CMK (cell line): ENCODE measurements around the gene DNMT3A.
"Not testable (repeated sequence)": the region's sequence is repeated elsewhere in the genome, so short reads cannot be mapped to it uniquely, and the experiment has no call there.

Experiments
- DNase-seq: peaks from one replicate; pipeline ENCODE4 v3.0.0-alpha.2; 2010; ENCODE audit warnings: low read depth

The DNMT3A gene

GRCh38 chr2:25283921-25284320, 57.8 kb downstream of the DNMT3A start:
- DNase-seq: no peak

GRCh38 chr2:25281941-25282340, 59.8 kb downstream of the DNMT3A start:
- DNase-seq: no peak

GRCh38 chr2:25281522-25281921, 60.2 kb downstream of the DNMT3A start:
- DNase-seq: no peak

GRCh38 chr2:25280051-25280687, 61.6 kb downstream of the DNMT3A start:
- no peak for DNase-seq

DNA sequence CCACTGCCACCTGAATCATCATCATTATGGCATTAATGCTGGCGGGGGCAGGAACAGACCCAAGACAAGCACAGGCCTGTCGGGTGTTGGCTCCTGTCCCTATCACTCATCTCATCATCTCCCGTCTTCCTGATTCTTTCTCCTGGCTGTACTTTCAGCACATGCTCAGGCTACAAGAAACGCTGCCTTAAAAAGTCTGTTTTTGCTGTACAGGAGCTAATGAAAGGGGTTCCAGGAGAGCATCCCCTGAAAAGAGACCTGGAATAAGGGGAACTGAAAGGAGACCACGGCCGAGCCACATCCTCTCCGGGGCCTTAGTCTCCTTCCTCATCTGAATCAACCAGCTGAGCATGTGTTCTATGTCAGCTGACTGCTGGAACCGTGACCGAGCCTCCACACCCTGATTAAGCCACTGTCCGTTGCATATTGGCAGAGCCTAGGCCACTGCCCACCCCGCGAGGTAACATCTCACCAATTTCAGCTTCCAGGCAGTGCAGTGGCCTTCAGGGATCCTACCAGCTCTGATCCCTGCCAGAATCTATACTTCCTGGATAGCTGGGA, 62.6 kb downstream of the DNMT3A start:
- peak; percentile 54 for DNase-seq

DNA sequence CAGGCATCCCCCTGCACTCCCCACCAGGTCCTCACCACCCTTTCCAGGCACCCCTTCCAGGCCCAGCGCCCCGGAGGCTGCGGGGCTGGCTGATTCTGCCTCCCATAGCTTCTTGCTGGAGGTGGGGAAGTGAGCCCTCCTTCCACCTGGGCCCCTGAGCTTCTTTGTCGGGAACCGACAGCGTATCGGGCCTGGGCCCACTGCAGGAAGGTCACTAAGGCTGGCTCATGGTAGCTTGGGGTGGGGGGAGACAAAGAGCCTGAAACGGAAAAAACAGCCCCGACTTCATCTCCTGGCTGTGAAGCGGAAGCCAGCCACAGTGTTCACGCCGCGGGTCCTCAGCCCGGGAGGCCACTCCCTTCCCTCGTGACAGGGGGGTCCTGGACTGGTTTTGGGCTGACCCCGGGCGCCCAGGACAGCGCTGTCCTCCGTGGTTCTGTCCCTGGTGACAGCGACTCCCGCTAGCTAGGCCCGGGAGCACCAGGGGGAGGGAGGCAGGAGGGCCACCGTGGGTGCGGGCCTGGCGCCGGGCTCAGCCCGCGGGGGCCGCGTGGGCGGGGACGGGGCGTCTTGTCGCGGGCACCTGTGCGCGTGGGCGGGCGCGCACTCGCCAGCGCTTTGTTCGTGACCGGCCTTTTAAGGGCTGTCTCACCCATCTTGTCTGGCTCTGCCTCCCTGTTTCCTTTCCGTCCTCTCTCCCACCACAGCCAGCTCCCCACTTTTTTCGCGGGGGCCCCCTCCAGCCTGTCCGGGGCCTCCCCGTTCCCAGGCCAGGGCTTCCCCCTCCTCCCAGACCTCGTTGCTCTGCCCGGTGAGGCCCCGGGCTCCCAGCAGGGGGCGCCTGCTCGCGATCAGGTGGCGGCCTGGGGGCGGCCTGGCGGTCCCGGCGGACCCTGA, 64.9 kb downstream of the DNMT3A start:
- no peak for DNase-seq

GRCh38 chr2:25275575-25275965, 66.2 kb downstream of the DNMT3A start:
- DNase-seq: no peak

GRCh38 chr2:25274868-25275574, 66.7 kb downstream of the DNMT3A start:
- peak; percentile 72 for DNase-seq

DNA sequence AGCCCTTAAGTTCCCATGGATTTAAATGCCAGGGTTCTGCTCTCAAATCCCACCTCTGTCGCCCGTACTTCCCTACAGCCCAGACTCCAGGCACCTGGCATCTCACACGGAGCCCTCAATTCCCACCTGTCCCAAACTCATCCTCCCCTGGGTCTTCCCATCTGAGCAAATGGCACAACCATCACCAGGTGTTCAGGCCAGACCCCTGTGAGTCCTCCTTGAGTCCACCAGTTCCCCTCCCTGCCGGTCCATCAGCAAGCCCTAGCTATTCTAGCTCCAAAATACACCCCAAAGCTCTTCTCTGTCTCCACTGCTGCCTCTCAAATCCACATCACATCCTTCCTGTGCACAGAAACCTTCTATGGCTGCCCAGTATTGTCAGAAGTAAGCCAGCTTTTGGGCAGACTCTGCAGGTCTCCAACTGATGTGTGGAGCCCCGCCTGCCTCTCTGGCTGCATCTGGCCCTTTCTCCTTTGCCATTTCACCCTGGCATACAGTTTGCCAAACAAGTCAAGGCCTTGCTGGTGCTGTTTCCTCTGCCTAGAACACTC, 67.7 kb downstream of the DNMT3A start:
- no peak for DNase-seq

DNA sequence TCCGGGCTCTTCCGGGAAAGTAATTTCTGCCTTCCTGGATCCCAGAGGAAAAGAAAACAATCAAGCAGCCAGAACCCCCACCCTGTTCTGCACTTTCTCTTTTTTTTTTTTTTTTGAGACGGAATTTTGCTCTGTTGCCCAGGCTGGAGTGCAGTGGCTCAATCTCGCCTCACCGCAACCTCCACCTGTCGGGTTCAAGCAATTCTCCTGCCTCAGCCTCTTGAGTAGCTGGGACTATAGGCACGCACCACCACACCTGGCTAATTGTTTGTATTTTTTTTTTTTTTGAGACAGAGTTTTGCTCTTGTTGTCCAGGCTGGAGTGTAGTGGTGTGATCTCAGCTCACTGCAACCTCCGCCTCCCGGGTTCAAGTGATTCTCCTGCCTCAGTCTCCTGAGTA, 69.0 kb downstream of the DNMT3A start:
- DNase-seq: not testable (repeated sequence)

DNA sequence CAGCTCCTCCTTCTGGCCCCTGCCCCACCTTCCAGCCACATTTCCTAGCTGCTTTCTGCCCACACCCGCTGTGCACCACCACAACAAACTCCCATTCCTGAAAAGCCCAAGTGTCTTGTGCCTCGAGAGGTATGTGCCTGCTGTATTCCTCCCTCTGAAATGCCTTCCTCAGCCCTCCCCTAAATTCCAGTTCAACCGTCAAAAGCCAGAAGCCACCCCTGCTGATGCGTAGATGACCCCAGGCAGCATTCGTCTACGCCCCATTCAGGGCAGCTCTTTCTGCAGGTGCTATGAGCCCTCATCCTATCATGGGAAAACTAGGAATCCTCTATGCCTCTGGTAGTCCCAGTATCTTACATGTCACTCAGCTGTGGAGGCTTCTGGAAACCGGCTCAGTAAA, 71.7 kb downstream of the DNMT3A start:
- DNase-seq: no peak

DNA sequence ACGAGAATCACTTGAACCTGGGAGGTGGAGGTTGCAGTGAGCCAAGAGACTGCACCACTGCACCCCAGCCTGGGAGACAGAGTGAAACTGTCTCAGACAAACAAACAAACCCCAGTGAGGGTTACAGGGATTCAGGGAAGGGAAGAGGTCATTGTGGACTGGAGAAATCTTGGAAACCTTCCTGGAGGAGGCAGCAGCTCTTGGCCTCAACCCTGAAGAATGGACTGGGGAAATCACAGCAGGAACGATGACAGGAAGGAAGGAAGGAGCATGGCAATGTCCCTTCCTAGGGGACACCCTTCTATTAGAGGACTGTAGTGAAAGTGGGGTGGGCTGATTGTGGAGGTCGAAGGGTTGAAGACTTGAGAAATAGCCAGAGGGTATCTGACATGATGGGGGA, 72.5 kb downstream of the DNMT3A start:
- no peak for DNase-seq

GRCh38 chr2:25268139-25268538, 73.6 kb downstream of the DNMT3A start:
- no peak for DNase-seq

GRCh38 chr2:25266399-25266798, 75.3 kb downstream of the DNMT3A start:
- DNase-seq: no peak

- no peak for DNase-seq
Observed at GRCh38 chr2:25265802-25266201, 75.9 kb downstream of the DNMT3A start.

- no peak for DNase-seq
Observed at GRCh38 chr2:25265001-25265400, 76.7 kb downstream of the DNMT3A start.

GRCh38 chr2:25262288-25262687, 79.4 kb downstream of the DNMT3A start:
- no peak for DNase-seq

DNA sequence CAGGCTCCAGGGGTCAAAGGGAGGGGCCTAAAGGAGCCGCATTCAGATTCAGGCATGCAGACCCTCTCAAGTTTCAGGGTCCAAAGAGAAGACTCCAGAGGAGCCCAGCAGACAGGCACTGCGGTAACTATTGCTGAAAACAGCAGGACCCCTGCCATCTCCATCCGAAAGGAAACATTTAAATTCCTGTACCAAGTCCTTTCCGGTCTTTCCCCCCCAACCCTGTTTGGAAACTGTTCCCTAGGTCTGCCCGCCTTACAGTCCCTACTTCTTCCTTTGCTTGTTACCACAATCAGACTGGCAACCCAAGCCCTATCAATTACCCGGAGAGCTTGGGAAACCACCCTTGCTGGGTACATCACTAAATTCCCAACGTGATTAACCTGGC, 82.0 kb downstream of the DNMT3A start:
- DNase-seq: no peak

- no peak for DNase-seq
Observed at GRCh38 chr2:25258847-25259736, 82.6 kb downstream of the DNMT3A start.

- DNase-seq: no peak
Observed at GRCh38 chr2:25257931-25258846, 83.5 kb downstream of the DNMT3A start.
